Activated naive CD4-positive, alpha-beta T cell treated with anti-CD3 and anti-CD28 coated beads, Interleukin-2, amount 50 U/mL, for 24 hours (primary cell): Measurements from ENCODE around the gene CLCN2.

Experiments
- H3K27ac Mint-ChIP-seq: one replicate; pipeline ENCODE4 v1.8.0; 2021; ENCODE audit warnings: mild to moderate bottlenecking, mixed read lengths
- H3K27me3 Mint-ChIP-seq: one replicate; pipeline ENCODE4 v1.8.0; 2021; ENCODE audit warnings: mixed read lengths
- H3K36me3 Mint-ChIP-seq: one replicate; pipeline ENCODE4 v1.8.0; 2021; ENCODE audit warnings: mixed read lengths
- H3K4me1 Mint-ChIP-seq: one replicate; pipeline ENCODE4 v1.8.0; 2021; ENCODE audit warnings: mixed read lengths
- H3K4me3 Mint-ChIP-seq: one replicate; pipeline ENCODE4 v1.8.0; 2021; ENCODE audit warnings: mild to moderate bottlenecking, mixed read lengths
- H3K9me3 Mint-ChIP-seq: one replicate; pipeline ENCODE4 v1.8.0; 2021; ENCODE audit warnings: mixed read lengths

Gene CLCN2

GRCh38 chr3:184384342-184384741, 22.9 kb upstream of the CLCN2 start:
- Mint-ChIP-seq H3K36me3 (no peaks in the 10 kb centered on the region), H3K4me3 (no peak overlapping the region), H3K9me3 (no peaks in the 10 kb centered on the region), H3K27me3 (peaks cover 15% of the 10 kb centered on the region), H3K4me1 (peaks cover 6% of the 10 kb centered on the region), H3K27ac (no peak overlapping the region)

- Mint-ChIP-seq H3K27ac (no peak overlapping the region), H3K9me3 (no peaks in the 10 kb centered on the region), H3K27me3 (peaks cover 25% of the 10 kb centered on the region), H3K36me3 (no peaks in the 10 kb centered on the region), H3K4me3 (no peak overlapping the region), H3K4me1 (peaks cover 9% of the 10 kb centered on the region)
These were observed 21.8 kb upstream of the CLCN2 start for GRCh38 chr3:184383033-184383740.

- H3K27me3 Mint-ChIP-seq: peaks cover 26% of the 10 kb centered on the region
- H3K4me1 Mint-ChIP-seq: peaks cover 9% of the 10 kb centered on the region
- no peak overlapping the region for H3K4me3 Mint-ChIP-seq
These were observed 21.1 kb upstream of the CLCN2 start for GRCh38 chr3:184382326-184383032.

GRCh38 chr3:184381261-184382224, 20.1 kb upstream of the CLCN2 start:
- peaks cover 31% of the 10 kb centered on the region for H3K27me3 Mint-ChIP-seq
- no peaks in the 10 kb centered on the region for H3K9me3 Mint-ChIP-seq
- no peaks in the 10 kb centered on the region for H3K36me3 Mint-ChIP-seq
- no peak overlapping the region for H3K27ac Mint-ChIP-seq
- peaks cover 9% of the 10 kb centered on the region for H3K4me1 Mint-ChIP-seq
- H3K4me3 Mint-ChIP-seq: peak overlapping the region; percentile 68

More at GRCh38 chr3:184382326-184383032, 21.1 kb upstream of the CLCN2 start:
- Mint-ChIP-seq H3K36me3 (no peaks in the 10 kb centered on the region), H3K9me3 (no peaks in the 10 kb centered on the region), H3K27ac (no peak overlapping the region)

- H3K27ac Mint-ChIP-seq: no peak overlapping the region
- peaks cover 9% of the 10 kb centered on the region for H3K4me1 Mint-ChIP-seq
- peak overlapping the region; percentile 68 for H3K4me3 Mint-ChIP-seq
- no peaks in the 10 kb centered on the region for H3K36me3 Mint-ChIP-seq
- no peaks in the 10 kb centered on the region for H3K9me3 Mint-ChIP-seq
- H3K27me3 Mint-ChIP-seq: peaks cover 31% of the 10 kb centered on the region
These were observed 19.3 kb upstream of the CLCN2 start for GRCh38 chr3:184380627-184381260.

GRCh38 chr3:184380185-184380626, 18.8 kb upstream of the CLCN2 start:
- no peaks in the 10 kb centered on the region for H3K36me3 Mint-ChIP-seq
- no peak overlapping the region for H3K27ac Mint-ChIP-seq
- no peak overlapping the region for H3K4me3 Mint-ChIP-seq
- peaks cover 30% of the 10 kb centered on the region for H3K27me3 Mint-ChIP-seq
- H3K4me1 Mint-ChIP-seq: peaks cover 9% of the 10 kb centered on the region
- no peaks in the 10 kb centered on the region for H3K9me3 Mint-ChIP-seq

- Mint-ChIP-seq H3K4me1 (peaks cover 9% of the 10 kb centered on the region), H3K27ac (no peak within 1 kb of the TSS), H3K36me3 (no peaks in the 10 kb centered on the region), H3K27me3 (peaks cover 27% of the 10 kb centered on the region), H3K9me3 (no peaks in the 10 kb centered on the region), H3K4me3 (peak within 1 kb of the TSS; percentile 82)
These were observed 18.2 kb upstream of the CLCN2 start, which contains the start of gene CHRD for GRCh38 chr3:184379358-184380184. TSS of gene CHRD (plus strand) at chr3:184380054. CDS start at chr3:184380319, 265 bp downstream.

- Mint-ChIP-seq H3K4me1 (peaks cover 9% of the 10 kb centered on the region), H3K9me3 (no peaks in the 10 kb centered on the region), H3K27ac (no peak overlapping the region), H3K27me3 (peaks cover 23% of the 10 kb centered on the region), H3K4me3 (peak overlapping the region; percentile 82), H3K36me3 (no peaks in the 10 kb centered on the region)
These were observed 17.4 kb upstream of the CLCN2 start for GRCh38 chr3:184378651-184379357.

- peak within 1 kb of the TSS; percentile 4 for H3K27ac Mint-ChIP-seq
- peaks cover 22% of the 10 kb centered on the region for H3K27me3 Mint-ChIP-seq
- peak within 1 kb of the TSS; percentile 82 for H3K4me3 Mint-ChIP-seq
- no peaks in the 10 kb centered on the region for H3K9me3 Mint-ChIP-seq
- H3K36me3 Mint-ChIP-seq: no peaks in the 10 kb centered on the region
- H3K4me1 Mint-ChIP-seq: peaks cover 9% of the 10 kb centered on the region
These were observed 16.6 kb upstream of the CLCN2 start, which contains the start of gene THPO for GRCh38 chr3:184377882-184378445. TSS of gene THPO (minus strand) at chr3:184378207. CDS start at chr3:184376259, 1,948 bp downstream.

GRCh38 chr3:184377374-184377773, 16.0 kb upstream of the CLCN2 start:
- no peaks in the 10 kb centered on the region for H3K9me3 Mint-ChIP-seq
- H3K4me1 Mint-ChIP-seq: peaks cover 9% of the 10 kb centered on the region
- H3K4me3 Mint-ChIP-seq: no peak overlapping the region
- no peaks in the 10 kb centered on the region for H3K36me3 Mint-ChIP-seq
- H3K27ac Mint-ChIP-seq: peak overlapping the region; percentile 4
- H3K27me3 Mint-ChIP-seq: peaks cover 20% of the 10 kb centered on the region

GRCh38 chr3:184375747-184376461, 14.5 kb upstream of the CLCN2 start:
- no peak overlapping the region for H3K27ac Mint-ChIP-seq
- no peaks in the 10 kb centered on the region for H3K36me3 Mint-ChIP-seq
- no peak overlapping the region for H3K4me3 Mint-ChIP-seq
- no peaks in the 10 kb centered on the region for H3K9me3 Mint-ChIP-seq
- peaks cover 17% of the 10 kb centered on the region for H3K4me1 Mint-ChIP-seq
- peaks cover 18% of the 10 kb centered on the region for H3K27me3 Mint-ChIP-seq

- peaks cover 6% of the 10 kb centered on the region for H3K36me3 Mint-ChIP-seq
- no peak overlapping the region for H3K27ac Mint-ChIP-seq
- H3K4me3 Mint-ChIP-seq: no peak overlapping the region
- peaks cover 10% of the 10 kb centered on the region for H3K4me1 Mint-ChIP-seq
- peaks cover 7% of the 10 kb centered on the region for H3K27me3 Mint-ChIP-seq
- no peaks in the 10 kb centered on the region for H3K9me3 Mint-ChIP-seq
These were observed 12.0 kb upstream of the CLCN2 start for GRCh38 chr3:184373422-184373821.

- H3K27ac Mint-ChIP-seq: no peak overlapping the region
- H3K36me3 Mint-ChIP-seq: peaks cover 8% of the 10 kb centered on the region
- H3K27me3 Mint-ChIP-seq: peaks cover 6% of the 10 kb centered on the region
- H3K4me3 Mint-ChIP-seq: no peak overlapping the region
- no peaks in the 10 kb centered on the region for H3K9me3 Mint-ChIP-seq
- H3K4me1 Mint-ChIP-seq: peaks cover 10% of the 10 kb centered on the region
These were observed 11.5 kb upstream of the CLCN2 start for GRCh38 chr3:184372911-184373310.
